Gastroesophageal sphincter (tissue), 2 donors: ENCODE results near the gene USP46.

ENCODE experiments used
- POLR2A ChIP-seq, 2 donors: fragments of 450-650 bp; IDR thresholded peaks; one replicate each; pipeline ENCODE4 v1.6.1; 2017; ENCODE audit warnings: antibody characterized with exemption in 2 of 2, mild to moderate bottlenecking in 2 of 2, moderate library complexity in 1 of 2
- POLR2AphosphoS5 ChIP-seq: sonication (generic); formaldehyde crosslinking; IDR thresholded peaks from one replicate; pipeline ENCODE4 v1.6.1; 2017; ENCODE audit warnings: antibody characterized with exemption

GRCh38 chr4:52628974-52629373 lies 30.1 kb downstream of the USP46 start:
- no peak for TF ChIP-seq POLR2AphosphoS5
- no peak for TF ChIP-seq POLR2A (IDR thresholded peaks at IDR 0.05)
